GM19193 (cell line): ENCODE data around the gene PIWIL1.

Experiments used
- POLR2A ChIP-seq: IDR thresholded peaks from 4 replicates; pipeline ENCODE4 v1.6.1; 2011; ENCODE audit not compliant: insufficient read depth, insufficient read length; ENCODE audit errors: extremely low read depth

The PIWIL1 gene

DNA sequence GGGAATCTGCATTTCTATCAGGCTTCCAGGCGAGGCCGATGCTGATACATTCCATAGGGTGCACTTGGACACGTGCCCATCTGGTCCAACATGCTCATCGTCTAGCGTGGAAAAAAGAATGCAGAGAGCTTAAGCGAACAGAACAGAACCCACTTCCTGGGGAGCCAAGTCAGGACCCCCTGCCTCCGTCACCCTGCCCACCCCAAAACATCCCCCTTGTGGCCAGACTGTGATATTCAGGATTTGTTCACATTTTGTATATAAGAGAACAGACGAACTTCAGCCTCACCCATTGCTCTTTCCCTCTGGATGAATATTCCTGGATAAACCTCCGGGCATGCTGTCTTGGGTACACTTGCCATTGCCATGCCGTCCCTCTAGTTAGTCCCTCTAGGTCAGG, 4.3 kb upstream of the PIWIL1 start:
- no peak for TF ChIP-seq POLR2A

DNA sequence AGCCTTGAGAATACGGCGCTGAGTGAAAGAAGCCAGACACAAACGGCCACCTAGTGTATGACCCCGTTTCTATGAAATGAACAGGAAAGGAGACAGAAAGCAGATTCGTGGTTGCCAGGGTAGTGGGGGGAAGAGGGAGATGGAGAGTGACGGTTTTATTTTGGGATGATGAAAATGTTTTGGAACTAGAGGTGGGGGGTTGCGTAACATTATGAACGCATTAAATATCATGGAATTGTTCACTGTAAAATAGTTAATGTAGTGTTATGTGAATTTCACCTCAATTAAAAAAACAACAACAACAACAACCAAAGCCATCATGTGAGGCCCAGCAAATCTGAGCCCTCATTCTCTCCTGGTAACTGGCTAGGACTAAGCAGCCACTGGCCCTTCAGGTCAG, 3.3 kb upstream of the PIWIL1 start:
- TF ChIP-seq POLR2A: no peak

DNA sequence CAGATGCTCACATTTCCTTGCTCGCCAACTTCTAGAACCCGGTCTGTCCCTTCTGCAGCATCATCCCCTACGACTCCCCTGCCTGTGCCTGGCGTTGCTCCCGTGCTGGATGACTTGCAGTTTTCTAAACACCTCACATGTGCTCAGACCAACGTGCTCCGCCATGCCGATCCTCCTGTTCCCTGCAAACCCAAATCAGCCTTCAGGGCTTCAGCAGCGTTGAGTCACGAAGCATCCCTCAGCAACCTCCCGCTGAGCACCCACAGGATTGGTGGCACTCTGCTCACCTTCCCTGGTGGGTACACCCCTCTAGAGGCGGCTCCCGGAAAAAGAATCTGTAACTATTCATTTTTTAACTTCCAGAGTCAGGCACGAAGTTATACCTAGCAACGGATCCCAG, 2.8 kb upstream of the PIWIL1 start:
- TF ChIP-seq POLR2A: no peak

DNA sequence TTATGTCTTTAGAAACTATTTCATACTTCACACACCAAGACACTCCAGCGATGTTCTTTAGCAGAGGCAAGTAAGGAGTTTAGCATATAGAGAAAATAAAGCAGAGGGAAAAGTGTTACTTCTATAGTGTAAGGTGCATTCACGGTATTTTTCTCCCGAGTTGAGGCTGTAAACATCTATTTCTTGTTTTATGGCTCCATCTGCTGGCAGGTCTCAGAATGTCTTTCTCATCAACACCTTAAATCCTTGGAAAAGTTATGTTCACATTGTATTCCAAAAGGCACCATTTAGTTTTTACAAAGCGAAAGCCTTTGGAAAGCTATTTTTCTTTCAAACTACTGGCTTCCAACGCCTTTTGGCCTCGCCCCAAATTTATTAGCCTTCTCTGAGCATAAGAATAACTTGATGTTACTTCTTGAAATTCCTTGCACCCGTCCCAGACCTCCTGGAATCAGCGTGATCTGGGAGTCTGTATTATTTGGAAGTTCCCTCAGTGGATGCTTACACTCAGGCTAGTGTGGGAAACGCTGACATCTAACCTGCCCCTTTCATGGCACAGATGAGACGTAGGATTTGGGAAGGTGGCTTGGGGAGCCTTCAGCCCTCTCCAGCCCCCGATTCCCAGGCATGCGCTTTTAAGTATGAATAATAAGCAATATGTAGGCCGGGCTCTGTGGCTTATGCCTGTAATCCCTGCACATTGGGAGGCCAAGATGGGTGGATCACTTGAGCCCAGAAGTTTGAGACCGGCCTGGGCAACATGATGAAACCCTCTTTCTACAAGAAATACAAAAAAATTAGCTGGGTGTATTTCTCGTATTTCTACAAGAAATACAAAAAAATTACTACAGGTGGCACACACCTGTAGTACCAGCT, 1.9 kb upstream of the PIWIL1 start:
- TF ChIP-seq POLR2A: no peak

DNA sequence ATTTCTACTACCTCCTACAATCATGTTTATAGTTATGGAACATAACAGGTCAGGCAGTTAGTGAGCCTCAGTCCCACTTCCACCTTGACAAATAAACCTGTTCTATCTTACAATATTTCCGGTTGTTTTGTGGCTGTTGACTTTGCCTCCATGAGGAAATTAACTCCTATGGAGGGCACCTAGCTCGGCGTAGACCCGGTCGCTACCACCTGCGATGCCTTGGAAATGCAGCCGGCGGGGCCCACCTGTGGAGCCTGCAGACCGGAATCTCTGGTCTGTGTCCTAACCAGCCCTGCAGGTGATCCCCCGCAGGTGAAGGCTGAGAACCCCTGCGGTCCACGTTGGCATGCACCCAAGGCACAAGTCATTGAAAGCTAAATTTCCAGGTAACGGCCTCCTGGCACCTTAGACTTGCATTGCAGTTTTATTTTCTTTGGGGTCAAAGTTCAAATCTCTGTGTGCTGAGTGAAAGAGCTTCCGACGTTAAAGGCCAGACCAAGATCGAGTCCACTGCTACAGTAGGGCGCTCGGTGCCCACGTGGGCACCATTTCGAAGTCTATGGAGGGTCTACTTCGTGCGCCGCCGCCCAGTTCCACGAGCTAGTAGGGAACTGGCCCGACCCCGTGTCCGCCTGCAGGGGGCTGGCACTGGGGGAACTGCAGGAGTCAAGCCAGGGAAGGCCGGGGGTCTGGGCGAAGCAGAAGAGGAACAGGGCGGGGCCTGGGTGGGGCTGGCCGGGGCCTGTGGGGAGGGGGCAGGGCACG, 782 bp upstream of the PIWIL1 start:
- no peak for TF ChIP-seq POLR2A

DNA sequence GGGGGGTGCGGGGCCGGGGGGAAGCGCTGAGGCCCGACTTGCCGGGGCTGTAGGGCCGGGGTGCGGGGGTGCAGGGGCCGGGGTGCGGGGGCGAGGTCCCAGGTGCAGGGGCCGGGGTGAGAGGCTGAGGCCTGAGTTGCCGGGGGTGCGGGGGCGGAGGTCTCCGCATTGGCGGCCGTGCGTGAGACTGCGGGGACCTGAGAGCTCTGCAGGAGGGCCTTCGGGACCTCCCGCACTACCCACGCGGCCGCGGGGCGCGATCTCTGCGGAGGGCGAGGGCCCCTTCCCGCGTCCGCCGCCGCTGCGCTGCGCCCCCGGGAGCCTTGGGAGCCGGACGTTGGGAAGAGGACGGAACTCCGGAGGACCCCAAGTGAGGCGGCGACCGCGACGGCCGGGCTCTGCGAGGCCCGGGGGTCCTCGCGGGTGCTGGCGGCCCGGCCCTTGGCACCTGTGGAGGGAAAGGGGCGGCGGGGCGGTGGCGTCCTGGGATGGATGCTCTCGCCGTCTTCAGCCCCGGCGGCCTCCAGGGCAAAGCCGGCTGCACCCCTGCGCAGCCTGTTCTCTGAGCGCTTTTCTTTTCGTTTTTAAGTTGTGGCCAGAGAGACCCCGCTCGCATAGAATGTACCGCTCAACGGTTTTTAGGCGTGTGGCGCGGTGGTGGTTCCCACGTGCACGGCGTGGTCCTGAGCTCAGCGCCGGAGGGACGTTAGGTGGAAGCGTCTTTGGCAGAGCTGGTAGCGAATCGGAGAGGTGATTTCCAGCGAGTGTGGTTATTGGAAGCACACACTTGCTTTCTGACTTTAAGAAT, 1.3 kb downstream of the PIWIL1 start:
- no peak for TF ChIP-seq POLR2A

DNA sequence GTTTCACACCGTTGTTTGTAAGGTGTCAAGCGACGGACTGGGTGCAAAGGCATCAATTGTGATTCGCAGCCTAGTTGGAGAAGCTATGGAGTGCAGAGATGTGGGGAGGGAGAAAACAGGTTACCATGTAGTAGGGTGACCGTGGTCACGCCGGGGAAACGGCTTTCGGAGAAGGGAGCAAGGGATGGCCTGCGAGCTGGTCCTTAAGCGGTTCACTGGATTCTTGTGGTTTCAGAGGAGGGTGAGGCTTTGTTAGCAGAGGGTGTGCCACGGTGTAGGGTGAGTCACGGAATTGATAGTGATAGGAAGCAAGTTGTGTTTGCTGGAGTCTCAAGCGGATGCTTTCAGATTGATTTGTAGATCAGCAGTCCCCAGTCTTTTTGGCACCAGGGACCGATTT, 2.3 kb downstream of the PIWIL1 start:
- no peak for TF ChIP-seq POLR2A

DNA sequence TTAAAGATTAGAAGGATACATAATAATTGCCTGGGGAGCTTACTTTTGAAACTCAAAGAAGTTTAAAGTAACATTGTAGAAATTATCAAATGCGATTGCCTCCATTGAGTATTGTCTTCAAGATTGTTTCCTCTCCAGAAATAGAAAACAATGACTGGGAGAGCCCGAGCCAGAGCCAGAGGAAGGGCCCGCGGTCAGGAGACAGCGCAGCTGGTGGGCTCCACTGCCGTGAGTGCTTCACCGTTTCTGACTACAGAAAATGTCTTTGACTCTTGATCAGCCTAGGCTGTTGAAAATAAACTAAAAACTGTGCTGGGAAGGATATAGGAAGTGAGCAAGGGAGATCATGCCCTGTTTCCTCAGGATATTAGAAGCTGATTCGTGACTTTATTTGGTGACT, 4.8 kb downstream of the PIWIL1 start:
- no peak for TF ChIP-seq POLR2A

DNA sequence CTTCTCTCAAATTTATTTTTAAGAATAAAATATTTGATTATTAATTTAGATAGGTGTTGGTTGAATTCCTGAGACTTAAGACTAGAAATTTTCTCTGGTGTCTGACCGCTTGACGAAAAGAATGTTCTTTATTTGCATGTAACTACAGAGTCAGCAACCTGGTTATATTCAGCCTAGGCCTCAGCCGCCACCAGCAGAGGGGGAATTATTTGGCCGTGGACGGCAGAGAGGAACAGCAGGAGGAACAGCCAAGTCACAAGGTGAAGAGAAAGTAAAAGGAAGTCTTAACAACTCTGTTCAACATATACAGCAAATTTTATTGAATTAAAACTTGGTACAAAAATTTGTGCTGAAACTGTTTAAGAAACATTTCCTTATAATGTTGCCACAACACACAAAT, 5.2 kb downstream of the PIWIL1 start:
- no peak for TF ChIP-seq POLR2A

DNA sequence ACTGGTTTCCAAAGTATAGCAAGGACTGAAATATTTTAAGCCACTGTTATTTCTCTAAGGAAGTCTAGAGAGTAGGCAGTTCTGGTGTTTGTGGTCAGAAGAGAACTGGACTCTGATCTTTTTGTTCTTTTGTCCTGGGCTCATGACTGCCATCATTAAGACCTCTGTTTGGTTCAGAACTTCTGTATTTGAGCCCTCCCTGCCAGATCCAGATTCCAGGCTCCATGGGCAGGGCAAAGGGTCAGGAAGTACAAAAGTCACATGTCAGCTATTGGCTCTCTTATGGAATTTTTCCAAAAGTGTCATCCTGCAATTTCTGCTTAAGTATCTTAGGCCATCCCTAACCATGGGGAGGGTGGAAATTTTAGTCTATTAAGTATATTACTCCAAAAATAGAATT, 6.8 kb downstream of the PIWIL1 start:
- TF ChIP-seq POLR2A: no peak

DNA sequence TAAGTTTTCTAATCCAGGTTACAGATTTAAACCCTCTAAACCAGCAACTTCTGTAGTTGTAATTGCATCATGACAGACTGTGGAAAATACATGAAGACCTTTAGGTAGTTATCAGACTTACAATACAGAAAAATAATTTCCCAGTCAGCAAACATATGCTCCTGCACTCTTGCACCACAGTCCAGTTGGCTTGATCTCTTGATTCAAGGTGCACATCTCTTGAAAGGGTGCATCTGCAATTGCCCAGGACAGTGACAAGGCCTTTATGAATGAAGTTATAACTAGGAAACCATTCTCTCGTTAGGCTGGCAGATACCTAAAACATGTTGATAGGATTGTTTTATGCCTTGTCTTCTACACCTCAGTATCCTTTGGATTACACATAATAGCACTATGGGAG, 7.6 kb downstream of the PIWIL1 start:
- TF ChIP-seq POLR2A: no peak

DNA sequence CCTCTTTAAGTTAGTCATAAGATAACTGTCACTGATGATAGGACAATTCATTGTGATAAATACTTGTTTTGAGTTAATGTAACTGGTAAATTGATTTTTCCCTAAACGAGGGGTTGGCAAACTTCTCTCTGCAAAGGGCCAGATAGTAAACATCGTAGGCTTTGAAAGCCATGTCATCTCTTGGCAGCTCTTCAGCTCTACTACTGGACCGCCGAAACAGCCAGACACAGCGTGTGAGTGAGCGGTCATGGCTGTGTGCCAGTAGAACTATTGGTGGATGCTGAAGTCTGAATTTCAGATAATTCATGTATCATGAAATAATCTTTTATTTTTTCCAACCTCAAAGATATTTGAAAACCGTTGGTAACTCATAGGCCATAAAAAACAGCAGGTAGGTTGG, 9.9 kb downstream of the PIWIL1 start:
- no peak for TF ChIP-seq POLR2A

DNA sequence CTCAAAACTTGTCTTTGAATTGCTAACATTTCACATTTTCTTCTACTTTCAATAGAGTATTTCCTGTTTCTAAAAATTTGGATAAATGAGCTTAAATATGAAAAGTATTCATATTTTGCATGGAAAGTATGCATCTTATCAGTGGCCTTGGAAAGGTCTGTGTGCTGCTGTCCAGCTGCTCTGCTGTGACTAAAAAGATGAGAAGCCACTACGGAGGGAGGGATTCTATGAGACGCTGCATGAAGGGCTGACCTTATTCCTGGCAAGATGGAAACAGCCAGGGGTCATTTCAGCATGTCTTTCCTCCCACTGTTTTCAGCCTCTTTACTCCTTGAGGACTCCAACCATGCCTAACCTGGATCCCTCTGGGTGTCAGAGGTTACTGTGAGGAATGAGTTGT, 13.0 kb downstream of the PIWIL1 start:
- no peak for TF ChIP-seq POLR2A

DNA sequence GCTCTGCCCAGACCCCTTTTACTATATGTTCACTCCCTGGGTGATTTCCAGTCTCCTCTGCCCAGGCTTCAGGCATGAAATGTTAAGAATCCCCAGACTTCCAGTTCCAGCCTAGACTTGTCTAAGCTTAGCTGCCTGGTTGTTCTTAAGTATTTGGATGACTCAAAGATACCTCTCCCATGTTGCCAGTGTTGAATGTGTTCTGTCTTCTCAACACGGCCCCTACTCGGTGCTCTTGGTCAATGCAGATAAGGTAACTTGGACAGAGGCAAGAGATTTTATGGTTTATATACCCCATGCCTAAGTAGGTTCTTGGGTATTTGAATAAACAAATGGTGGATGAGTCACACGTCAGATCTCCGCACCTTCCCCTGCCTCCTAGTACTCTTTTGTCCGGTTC, 13.6 kb downstream of the PIWIL1 start:
- no peak for TF ChIP-seq POLR2A

DNA sequence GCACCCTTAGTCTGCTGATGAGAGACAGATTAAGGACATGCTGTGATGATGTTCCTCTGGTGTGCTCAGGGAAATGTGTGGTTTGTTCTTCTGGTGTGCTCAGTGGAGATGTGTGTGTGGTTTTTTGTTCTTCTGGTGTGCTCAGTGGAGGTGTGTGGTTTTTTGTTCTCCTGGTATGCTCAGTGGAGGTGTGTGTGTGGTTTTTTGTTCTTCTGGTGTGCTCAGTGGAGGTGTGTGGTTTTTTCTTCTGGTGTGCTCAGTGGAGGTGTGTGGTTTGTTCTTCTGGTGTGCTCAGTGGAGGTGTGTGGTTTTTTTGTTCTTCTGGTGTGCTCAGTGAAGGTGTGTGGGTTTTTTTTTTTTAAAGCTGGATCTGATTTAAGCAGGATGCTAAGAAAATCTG, 15.4 kb downstream of the PIWIL1 start:
- no peak for TF ChIP-seq POLR2A
